Measurements from ENCODE around the gene TXNDC15.

TXNDC15 gene

DNA sequence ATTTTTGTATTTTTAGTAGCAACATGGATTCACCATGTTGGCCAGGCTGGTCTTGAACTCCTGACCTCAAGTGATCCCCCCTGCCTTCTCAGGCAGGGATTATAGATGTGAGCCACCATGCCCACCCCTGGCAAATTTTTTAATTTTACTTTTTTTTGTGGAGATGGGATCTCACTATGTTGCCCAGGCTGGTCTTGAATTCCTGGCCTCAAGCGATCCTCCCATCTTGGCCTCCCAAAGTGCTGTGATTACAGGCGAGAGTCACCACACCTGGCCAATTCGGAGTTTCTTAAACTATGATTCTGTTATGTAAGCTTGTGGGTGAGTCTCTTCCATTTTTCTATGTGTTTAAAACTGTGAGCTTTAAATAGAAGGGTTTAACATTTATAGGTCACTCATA lies 58.3 kb downstream of the TXNDC15 start:
- no peak for DNase-seq

DNA sequence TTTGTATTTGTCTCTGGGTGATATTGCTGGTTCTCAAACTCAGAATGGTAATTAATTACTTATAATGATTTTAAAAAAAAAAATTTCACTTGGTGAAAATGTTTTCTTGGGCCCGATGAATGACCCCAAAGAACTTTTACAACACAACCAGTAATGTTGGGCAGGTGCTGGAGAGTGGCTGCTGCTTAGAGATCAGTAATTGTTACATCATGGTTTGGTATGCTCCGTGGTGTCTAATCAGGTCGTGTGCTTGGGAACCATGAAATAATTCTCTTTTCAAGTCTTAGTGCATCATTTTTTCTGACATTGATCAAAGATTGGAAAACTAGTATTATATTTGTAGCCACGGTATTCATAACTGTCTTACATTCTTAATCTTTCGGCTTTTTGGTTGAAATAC lies 60.0 kb downstream of the TXNDC15 start:
- no peak for DNase-seq

- no peak for DNase-seq
These were observed 61.8 kb downstream of the TXNDC15 start for GRCh38 chr5:134935711-134936602.

DNA sequence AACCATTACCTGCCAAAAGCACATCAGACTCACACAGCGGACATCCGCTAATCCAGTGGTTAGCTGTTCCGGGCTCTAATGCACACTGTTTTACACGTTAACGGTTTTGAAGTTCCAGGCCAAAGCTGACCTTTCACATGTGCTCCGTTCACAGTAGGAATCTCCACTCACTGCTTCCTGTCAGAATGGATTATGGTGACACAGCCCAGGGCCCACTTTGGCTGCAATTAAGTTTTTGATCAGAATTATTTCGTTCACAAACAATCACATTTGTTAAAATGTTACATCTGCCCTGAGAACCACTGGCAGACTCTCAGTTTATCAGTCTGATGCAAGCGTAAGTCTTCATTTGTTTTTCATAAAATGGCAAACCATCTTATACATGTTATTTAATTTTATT lies 63.4 kb downstream of the TXNDC15 start:
- DNase-seq: no peak

GRCh38 chr5:134938030-134938429 lies 63.9 kb downstream of the TXNDC15 start:
- no peak for DNase-seq

DNA sequence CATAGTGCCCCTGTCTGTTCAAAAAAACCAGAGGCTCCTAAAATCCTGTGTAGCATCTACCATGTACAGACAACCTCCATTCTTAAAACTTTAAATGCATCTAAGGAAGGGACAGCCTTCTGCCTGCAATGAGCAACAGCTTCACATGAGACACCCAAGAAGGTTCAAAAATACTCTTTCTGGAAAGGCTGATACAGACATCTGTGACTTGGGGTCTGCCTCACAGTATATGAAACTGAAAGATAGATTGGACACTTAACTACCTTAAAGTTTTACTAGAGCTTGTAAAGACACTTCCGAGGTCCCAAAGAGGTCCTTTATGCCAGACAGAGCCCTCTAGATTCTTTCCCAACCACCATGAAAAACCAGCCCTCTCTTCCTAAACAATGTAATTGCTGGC lies 65.3 kb downstream of the TXNDC15 start:
- DNase-seq: no peak

DNA sequence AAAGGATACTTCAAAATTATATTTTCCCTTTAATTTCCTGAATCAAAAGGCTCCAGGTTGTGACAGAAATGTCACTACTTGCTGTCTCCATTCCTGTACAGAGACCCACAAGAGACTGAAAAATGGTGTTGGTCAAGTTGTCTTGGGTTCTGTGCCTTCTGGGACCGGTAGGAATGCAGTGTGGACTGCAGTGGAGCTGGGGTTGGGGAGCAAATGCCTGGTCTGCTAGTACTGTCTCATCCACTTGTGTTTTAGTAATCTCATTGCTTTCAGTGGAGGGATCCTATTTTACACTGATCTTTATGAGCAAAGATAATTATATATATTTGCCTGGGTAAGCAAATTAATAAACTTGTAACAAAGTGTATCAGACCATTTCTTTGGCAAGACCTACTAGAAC lies 69.4 kb downstream of the TXNDC15 start:
- no peak for DNase-seq

DNA sequence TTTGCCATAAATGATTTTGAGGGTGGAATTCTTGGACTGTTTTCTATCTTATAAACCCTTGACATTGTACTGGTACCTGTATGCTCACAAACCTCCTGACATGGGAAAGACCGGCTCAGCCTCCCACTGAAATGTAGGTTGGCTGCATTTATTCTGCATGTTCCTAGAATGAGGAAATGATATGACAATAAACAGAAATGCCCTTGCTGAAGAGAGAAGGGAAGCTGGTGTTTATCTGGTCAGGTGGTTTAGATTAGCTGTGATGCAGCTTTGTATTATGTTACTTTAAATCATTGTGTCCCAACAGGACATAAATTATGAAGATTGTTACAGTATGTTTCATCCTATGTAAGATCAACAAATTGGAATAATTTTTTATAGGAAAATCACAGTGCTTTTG lies 70.5 kb downstream of the TXNDC15 start:
- no peak for DNase-seq

GRCh38 chr5:134945041-134945440 lies 70.9 kb downstream of the TXNDC15 start:
- no peak for DNase-seq

- DNase-seq: peak; percentile 23
These were observed 74.7 kb downstream of the TXNDC15 start for GRCh38 chr5:134948911-134949310.

DNA sequence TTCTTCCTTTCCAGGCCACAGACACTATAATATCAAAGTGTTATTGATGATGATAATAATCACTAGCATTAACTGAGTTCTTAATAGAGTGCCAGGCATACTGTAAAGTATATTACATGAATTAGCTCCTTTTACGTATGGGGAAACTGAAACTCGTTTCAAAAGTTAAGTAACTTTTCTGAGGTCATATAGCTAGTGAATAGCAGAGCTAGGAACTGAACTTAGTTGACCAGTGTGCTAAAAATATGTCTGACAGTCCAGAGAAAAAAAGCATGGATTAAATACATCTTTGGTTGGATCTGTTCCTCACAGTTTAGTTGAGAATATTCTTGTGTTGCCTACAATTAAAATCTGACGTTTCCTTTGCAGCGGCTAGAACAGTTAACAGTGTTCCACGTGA lies 75.1 kb downstream of the TXNDC15 start:
- no peak for DNase-seq

All from EL (cell line).